Keratinocyte (primary cell): ENCODE measurements around the gene MED27. TPM values are rescaled to one million over a fixed set of nuclear protein-coding genes. Genes with fewer than 3 reads are reported as not detected.

Source experiments
- DNase-seq: peaks from one replicate; pipeline ENCODE4 v3.0.0-alpha.2; 2011; ENCODE audit warnings: low read depth, missing footprints, low spot score
- FAIRE-seq: peaks from 2 replicates; lab custom pipeline; 2011; peaks lifted over from hg19 to GRCh38; lab: Jason Lieb, UNC
- H2AFZ ChIP-seq: 2 replicates; pipeline ENCODE4 v1.6.0; 2012; ENCODE audit warnings: low read length, control low read depth, inconsistent platforms; ENCODE audit not compliant: control insufficient read depth
- H3K27ac ChIP-seq: 2 replicates; pipeline ENCODE4 v1.5.1; 2011; ENCODE audit warnings: low read length; ENCODE audit not compliant: control insufficient read depth, insufficient read depth
- H3K27me3 ChIP-seq: 3 replicates; pipeline ENCODE4 v1.6.0; 2011; ENCODE audit warnings: low read length; ENCODE audit not compliant: control insufficient read depth, insufficient read depth; ENCODE audit errors: extremely low read depth
- H3K36me3 ChIP-seq, 2 experiments: 2 replicates in 1 of 2; 3 replicates in 1 of 2; pipeline ENCODE4 v1.5.1; 2011; ENCODE audit warnings: low read length in 2 of 2, mild to moderate bottlenecking in 1 of 2; ENCODE audit not compliant: control insufficient read depth in 2 of 2, insufficient read depth in 2 of 2; ENCODE audit errors: extremely low read depth in 1 of 2
- H3K4me1 ChIP-seq: 3 replicates; pipeline ENCODE4 v1.5.1; 2011; ENCODE audit warnings: low read length; ENCODE audit not compliant: control insufficient read depth, insufficient read depth; ENCODE audit errors: extremely low read depth
- H3K4me2 ChIP-seq: 3 replicates; pipeline ENCODE4 v1.6.0; 2011; ENCODE audit warnings: low read depth, low read length; ENCODE audit not compliant: control insufficient read depth, insufficient read depth; ENCODE audit errors: extremely low read depth
- H3K4me3 ChIP-seq, 3 experiments: fragments of 200-600 bp in 1 of 3; sonication (generic) in 1 of 3; 2 replicates in 2 of 3; 3 replicates in 1 of 3; pipeline ENCODE4 v1.5.1; 2011 to 2016; ENCODE audit warnings: low read length in 3 of 3, mild to moderate bottlenecking in 3 of 3, control low read depth in 2 of 3, inconsistent platforms in 1 of 3, low read depth in 1 of 3, mixed read lengths in 1 of 3, mixed run types in 1 of 3, moderate library complexity in 1 of 3; ENCODE audit not compliant: control insufficient read depth in 2 of 3, insufficient read depth in 2 of 3; ENCODE audit errors: extremely low read depth in 1 of 3
- H3K79me2 ChIP-seq: 2 replicates; pipeline ENCODE4 v1.6.0; 2012; ENCODE audit warnings: low read length; ENCODE audit not compliant: control insufficient read depth, insufficient read depth
- H3K9ac ChIP-seq: 3 replicates; pipeline ENCODE4 v1.6.0; 2011; ENCODE audit warnings: low read length; ENCODE audit not compliant: control insufficient read depth, insufficient read depth; ENCODE audit errors: extremely low read depth
- H3K9me1 ChIP-seq: 3 replicates; pipeline ENCODE4 v1.6.0; 2011; ENCODE audit warnings: low read length; ENCODE audit not compliant: control insufficient read depth, insufficient read depth; ENCODE audit errors: extremely low read depth
- H3K9me3 ChIP-seq: 2 replicates; pipeline ENCODE4 v1.5.1; 2012; ENCODE audit warnings: low read depth, low read length; ENCODE audit not compliant: control insufficient read depth
- H4K20me1 ChIP-seq: 3 replicates; pipeline ENCODE4 v1.6.0; 2011; ENCODE audit warnings: low read length; ENCODE audit not compliant: control insufficient read depth, insufficient read depth; ENCODE audit errors: extremely low read depth
- CTCF ChIP-seq, 3 experiments: IDR thresholded peaks in 1 of 3; conservative IDR thresholded peaks in 1 of 3; optimal IDR thresholded peaks in 1 of 3; 2 replicates in 2 of 3; 3 replicates in 1 of 3; pipeline versions ENCODE3 to v1.5.1; 2011; ENCODE audit warnings: low read length in 3 of 3, mild to moderate bottlenecking in 3 of 3, moderate library complexity in 2 of 3, control low read depth in 1 of 3, inconsistent platforms in 1 of 3; ENCODE audit not compliant: insufficient read depth in 2 of 3; ENCODE audit errors: extremely low read depth in 1 of 3
- EZH2 ChIP-seq: IDR thresholded peaks from one replicate; pipeline ENCODE4 v1.6.1; 2012; ENCODE audit warnings: inconsistent platforms, mild to moderate bottlenecking, low read length, moderate library complexity
- dilution Hi-C: fragments of 300-500 bp; cut with MboI; formaldehyde crosslinking; loops from one replicate; pipeline ENCODE4 v1.7.0; 2020; ENCODE audit warnings: low sequenced_read_pairs; ENCODE audit not compliant: extremely low pct_ligation_motif_present
- polyA plus RNA-seq, 5 experiments: library from polyadenylated mRNA; depleted of rRNA in 3 of 5; stranded (reverse) in 3 of 5; stranded (forward) in 1 of 5; unstranded in 1 of 5; fragments of >200 nt; gene quantifications; 1 replicate in 1 of 5; 2 replicates in 3 of 5; 3 replicates in 1 of 5; pipeline versions ENCODE4 v1.2.1 to v1.2.3, GENCODE V29; 2011 to 2012; ENCODE audit warnings: missing spikeins in 2 of 5, low read depth in 1 of 5, low replicate concordance in 1 of 5

The MED27 gene
- polyA plus RNA-seq, 1 donor (not counting 4 experiments of a cell fraction or from before 2014, with no cell fraction given) = 39.0 TPM

- Histone ChIP-seq H3K9me3 (no peaks in the 10 kb centered on the region), H3K27me3 (peaks cover 4% of the 10 kb centered on the region), H4K20me1 (peaks cover 4% of the 10 kb centered on the region), H3K4me1 (no peaks in the 10 kb centered on the region), H3K27ac (no peak overlapping the region), H3K9ac (no peak overlapping the region), H3K36me3 (no peaks in the 10 kb centered on the region), H3K79me2 (no peaks in the 10 kb centered on the region), H2AFZ (no peak overlapping the region), H3K4me2 (no peak overlapping the region), H3K4me3 (no peak overlapping the region), H3K9me1 (no peaks in the 10 kb centered on the region)
- dilution Hi-C loops = no loop called here
- DNase-seq (no peak), FAIRE-seq (no peak)
- no peak for TF ChIP-seq EZH2
- TF ChIP-seq CTCF (optimal IDR thresholded peaks at IDR 0.05 in 1 of 3, IDR thresholded peaks at IDR 0.05 in 1 of 3, conservative IDR thresholded peaks at IDR 0.05 in 1 of 3; ENCODE audit: extremely low read depth in 1 of 3, insufficient read depth in 2 of 3, low read length in 3 of 3) = no peak
Observed at GRCh38 chr9:131856105-131856504, 223.6 kb downstream of the MED27 start.

GRCh38 chr9:131854896-131855613, 224.6 kb downstream of the MED27 start:
- Histone ChIP-seq H2AFZ (no peak overlapping the region), H3K27ac (no peak overlapping the region), H3K9me1 (no peaks in the 10 kb centered on the region), H4K20me1 (peaks cover 4% of the 10 kb centered on the region), H3K79me2 (no peaks in the 10 kb centered on the region), H3K4me3 (no peak overlapping the region), H3K36me3 (no peaks in the 10 kb centered on the region), H3K27me3 (peaks cover 4% of the 10 kb centered on the region), H3K9me3 (no peaks in the 10 kb centered on the region), H3K9ac (no peak overlapping the region), H3K4me2 (no peak overlapping the region), H3K4me1 (no peaks in the 10 kb centered on the region)
- TF ChIP-seq EZH2 = no peak
- no peak for TF ChIP-seq CTCF (optimal IDR thresholded peaks at IDR 0.05 in 1 of 3, IDR thresholded peaks at IDR 0.05 in 1 of 3, conservative IDR thresholded peaks at IDR 0.05 in 1 of 3; ENCODE audit: extremely low read depth in 1 of 3, insufficient read depth in 2 of 3, low read length in 3 of 3)
- dilution Hi-C loops = no loop called here
- no peak for FAIRE-seq
- DNase-seq = no peak
